ENCODE data around the gene DDX11.
"Not testable (repeated sequence)": the region's sequence is repeated elsewhere in the genome, so short reads cannot be mapped to it uniquely, and the experiment has no call there.

DDX11 gene

DNA sequence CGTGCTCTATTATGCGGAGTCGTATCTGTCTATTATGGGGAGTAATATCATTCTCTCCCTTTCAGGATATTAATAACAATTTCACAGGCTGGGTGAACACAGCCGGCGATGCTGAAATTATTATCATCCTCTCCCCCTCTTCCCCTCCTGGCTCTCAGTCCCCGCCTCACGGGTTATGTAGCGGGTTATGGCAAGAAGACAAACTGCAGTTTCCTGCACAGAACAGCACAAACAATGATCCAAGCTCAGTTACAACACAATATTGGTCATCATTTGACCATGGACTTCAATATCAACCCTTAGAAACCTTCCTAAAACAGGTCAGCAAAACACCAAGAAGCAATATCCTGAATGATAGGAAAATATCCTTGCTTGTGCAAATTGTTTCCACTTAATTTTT lies 50.5 kb downstream of the DDX11 start:
- DNase-seq (ENCODE audit: low spot score) = not testable (repeated sequence)

DNA sequence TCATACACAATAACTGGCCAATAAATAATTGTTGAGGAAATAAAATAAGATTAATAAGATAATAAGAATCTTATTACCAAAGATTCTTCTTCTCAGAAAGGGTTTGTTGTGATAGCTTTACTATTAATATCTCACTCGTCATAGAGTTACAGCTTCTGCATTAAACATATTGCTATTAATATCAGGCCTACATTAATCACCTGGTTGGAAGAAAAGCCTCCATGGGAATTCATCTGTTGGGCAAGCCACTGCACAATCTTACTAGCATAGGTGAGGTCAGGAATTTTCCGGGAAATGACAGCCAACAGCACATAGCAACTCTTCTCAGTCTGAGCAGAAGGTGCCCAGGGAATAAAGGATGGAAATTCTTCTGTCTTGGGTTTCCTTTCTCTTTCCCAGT lies 51.5 kb downstream of the DDX11 start:
- not testable (repeated sequence) for DNase-seq (ENCODE audit: low spot score)

DNA sequence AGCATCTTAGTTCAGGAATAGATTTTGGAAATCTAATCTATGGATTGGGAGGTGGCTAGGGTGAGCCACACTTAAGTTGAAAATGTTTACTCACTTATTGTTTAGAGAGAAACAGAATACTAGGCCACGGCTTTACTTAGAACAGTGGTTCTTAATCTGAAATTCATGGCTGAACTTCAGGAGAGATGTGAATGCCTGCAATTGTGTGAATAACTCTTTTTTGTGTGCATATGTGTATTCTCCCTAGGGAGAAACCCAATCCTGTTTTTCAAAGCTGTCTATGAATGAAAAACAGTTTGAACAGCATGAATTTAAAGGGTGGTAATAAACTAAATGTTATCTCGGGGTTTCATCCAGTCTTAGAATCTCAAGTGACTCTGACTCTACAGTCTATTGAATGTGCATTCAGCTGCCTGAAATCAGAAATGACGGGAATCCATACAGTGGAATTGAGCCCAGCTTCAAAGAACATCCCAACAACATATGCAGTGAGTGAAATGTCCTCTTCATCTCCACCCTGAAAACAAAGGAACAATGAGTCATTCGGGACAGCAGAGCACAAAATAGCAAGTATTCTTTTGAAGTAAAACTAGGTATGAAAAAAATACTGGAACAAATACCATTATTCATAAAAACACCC lies 53.7 kb downstream of the DDX11 start:
- DNase-seq (ENCODE audit: low spot score) = not testable (repeated sequence)

DNA sequence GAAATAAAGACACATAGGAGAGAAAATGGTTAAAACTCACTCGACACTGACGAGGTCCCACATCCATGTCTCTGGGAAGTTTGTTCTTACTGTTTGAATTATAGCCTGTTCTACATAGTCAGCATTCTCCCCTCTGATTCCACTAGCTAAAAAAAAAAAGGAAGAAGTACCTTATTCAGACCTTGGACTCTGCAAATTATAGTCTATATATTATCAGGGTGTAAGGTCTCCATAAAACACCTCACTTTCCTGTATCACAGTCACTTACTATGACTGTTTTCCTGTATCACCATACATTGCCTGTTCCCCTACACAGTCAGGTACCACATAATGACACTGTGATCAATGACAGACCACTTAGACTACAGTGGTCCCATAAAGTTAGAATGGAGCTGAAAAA lies 62.9 kb downstream of the DDX11 start:
- not testable (repeated sequence) for DNase-seq (ENCODE audit: low spot score)

DNA sequence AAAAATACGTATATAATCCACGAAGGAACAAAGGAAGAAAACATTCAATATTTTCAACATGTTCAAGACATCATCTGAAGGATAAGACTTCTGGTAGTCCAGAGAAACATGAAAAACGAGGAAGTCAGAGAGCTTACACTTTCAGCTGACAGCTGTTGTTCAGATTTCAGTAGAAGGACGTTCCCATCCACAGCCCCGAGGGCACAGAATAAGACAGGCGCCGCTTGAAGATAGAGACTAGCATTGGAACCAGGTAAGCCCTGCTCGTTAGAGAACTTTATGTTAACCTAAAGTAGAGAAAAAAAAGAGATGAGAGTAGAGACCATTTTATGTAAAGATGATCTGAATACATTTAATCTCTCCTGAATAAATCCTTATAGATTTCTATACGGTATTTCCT lies 71.1 kb downstream of the DDX11 start:
- DNase-seq (ENCODE audit: low spot score) = not testable (repeated sequence)

- not testable (repeated sequence) for DNase-seq (ENCODE audit: low spot score)
Observed at GRCh38 chr12:31145296-31145695, 71.6 kb downstream of the DDX11 start.

GRCh38 chr12:31147415-31147814 lies 73.8 kb downstream of the DDX11 start:
- not testable (repeated sequence) for DNase-seq (ENCODE audit: low spot score)

DNA sequence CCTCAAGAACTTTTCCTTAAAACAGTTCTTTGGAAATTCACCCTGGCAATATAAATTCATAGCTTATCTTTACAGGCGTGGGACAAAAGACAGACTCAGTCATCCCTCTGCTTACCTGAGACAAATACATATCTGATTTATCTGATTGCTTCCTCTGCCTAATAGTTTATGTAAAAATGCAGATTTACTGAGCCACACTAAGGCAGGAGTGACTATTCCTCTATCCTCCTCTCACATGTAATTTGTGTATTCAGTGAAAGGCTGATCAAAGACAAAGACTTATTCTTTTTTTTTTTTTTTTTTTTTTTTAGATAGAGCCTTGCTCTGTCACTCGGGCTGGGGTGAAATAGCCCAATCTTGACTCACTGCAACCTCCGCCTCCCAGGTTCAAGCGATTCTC lies 77.1 kb downstream of the DDX11 start:
- not testable (repeated sequence) for DNase-seq (ENCODE audit: low spot score)

Data from AG08396 (cell line).